DND-41 (cell line): ENCODE results near the gene LRRC8E.

Experiments
- CTCF ChIP-seq: IDR thresholded peaks from 2 replicates; pipeline ENCODE4 v1.5.1; 2012; ENCODE audit warnings: borderline replicate concordance, low read length, moderate library complexity, mild to moderate bottlenecking; ENCODE audit not compliant: poor library complexity, severe bottlenecking; ENCODE audit errors: extremely low read depth
- EZH2 ChIP-seq: IDR thresholded peaks from 3 replicates; pipeline ENCODE4 v1.6.1; 2012; ENCODE audit warnings: borderline replicate concordance, low read depth, mild to moderate bottlenecking, moderate library complexity, low read length, inconsistent platforms; ENCODE audit not compliant: severe bottlenecking

GRCh38 chr19:7852851-7853769 lies 35.2 kb upstream of the LRRC8E start:
- TF ChIP-seq CTCF (peak; percentile 67), EZH2 (no peak)
